OCI-LY7 (cell line): ENCODE results near the gene PIP5K1A. TPM values are rescaled to one million over a fixed set of nuclear protein-coding genes. Genes with fewer than 3 reads are reported as not detected.

Source experiments
- BruUV-seq: library from RNA; stranded (reverse); fragments of 400-500 nt; replicated peaks from 2 replicates; lab custom pipeline; 2021; lab: Mats Ljungman, UMichigan
- CTCF ChIA-PET: fragments of 300-600 bp; sonication (Branson Sonifier 250); formaldehyde crosslinking; loops from one replicate; lab custom pipeline; 2022; ENCODE audit warnings: antibody characterized with exemption; ENCODE audit not compliant: unreplicated experiment; lab: Charles Lee
- POLR2A ChIA-PET: fragments of 300-600 bp; sonication (Branson Sonifier 250); formaldehyde crosslinking; loops from one replicate; lab custom pipeline; 2022; ENCODE audit warnings: antibody characterized with exemption; lab: Charles Lee
- DNase-seq: peaks from one replicate; pipeline ENCODE4 v3.0.0-alpha.2; 2015; ENCODE audit warnings: low spot score
- H2AFZ ChIP-seq: fragments of 200-600 bp; sonication (generic), shearing (Covaris generic); 2 replicates; pipeline ENCODE4 v1.6.1; 2014; ENCODE audit warnings: mild to moderate bottlenecking, antibody characterized with exemption, low read length, moderate library complexity
- H3K27ac ChIP-seq: fragments of 200-600 bp; sonication (generic); 2 replicates; pipeline ENCODE4 v1.5.1; 2014; ENCODE audit warnings: mixed run types, low read depth, mild to moderate bottlenecking, moderate library complexity, low read length, inconsistent platforms; ENCODE audit not compliant: poor library complexity, severe bottlenecking
- H3K36me3 ChIP-seq: fragments of 200-600 bp; sonication (generic); 2 replicates; pipeline ENCODE4 v1.6.1; 2014; ENCODE audit warnings: mild to moderate bottlenecking, antibody characterized with exemption, low read length, moderate library complexity, mixed read lengths; ENCODE audit not compliant: insufficient read depth
- H3K4me1 ChIP-seq: fragments of 200-600 bp; sonication (generic); 2 replicates; pipeline ENCODE4 v1.5.1; 2014; ENCODE audit warnings: mild to moderate bottlenecking, low read length; ENCODE audit not compliant: insufficient read depth, poor library complexity, severe bottlenecking
- H3K4me2 ChIP-seq: fragments of 200-600 bp; sonication (generic); 2 replicates; pipeline ENCODE4 v1.6.1; 2014; ENCODE audit warnings: mild to moderate bottlenecking, low read length
- H3K4me3 ChIP-seq: fragments of 200-600 bp; sonication (generic); 2 replicates; pipeline ENCODE4 v1.5.1; 2014; ENCODE audit warnings: mild to moderate bottlenecking, low read depth, low read length; ENCODE audit not compliant: poor library complexity, severe bottlenecking
- H3K79me2 ChIP-seq: fragments of 200-600 bp; sonication (generic); 2 replicates; pipeline ENCODE4 v1.6.1; 2016; ENCODE audit warnings: low read depth, mild to moderate bottlenecking, low read length, moderate library complexity, mixed read lengths; ENCODE audit not compliant: insufficient read depth
- H3K9me2 ChIP-seq: fragments of 200-600 bp; sonication (generic); 2 replicates; pipeline ENCODE4 v1.6.1; 2016; ENCODE audit warnings: mild to moderate bottlenecking, low read length, mixed read lengths; ENCODE audit not compliant: insufficient read depth
- H3K9me3 ChIP-seq: fragments of 200-600 bp; sonication (generic); 2 replicates; pipeline ENCODE4 v1.6.1; 2014; ENCODE audit warnings: mild to moderate bottlenecking, mixed run types, low read length, mixed read lengths
- H4K20me1 ChIP-seq: fragments of 200-600 bp; sonication (generic); 2 replicates; pipeline ENCODE4 v1.6.1; 2014; ENCODE audit warnings: mild to moderate bottlenecking, antibody characterized with exemption, low read length, moderate library complexity, mixed read lengths; ENCODE audit not compliant: insufficient read depth
- CTCF ChIP-seq: fragments of 200-600 bp; sonication (generic); conservative IDR thresholded peaks from 2 replicates; pipeline ENCODE4 v1.5.1; 2014; ENCODE audit warnings: mild to moderate bottlenecking, antibody characterized with exemption, low read length, moderate library complexity, mixed read lengths
- EZH2phosphoT487 ChIP-seq: fragments of 200-600 bp; sonication (generic); IDR thresholded peaks from 2 replicates; pipeline ENCODE4 v1.6.1; 2018; ENCODE audit warnings: low read depth, borderline replicate concordance, mild to moderate bottlenecking, mixed run types, antibody characterized with exemption, low read length, moderate library complexity, mixed read lengths
- intact Hi-C: fragments of 100-400 bp; cut with micrococcal nuclease; formaldehyde crosslinking; loops from one replicate; pipeline ENCODE4 v1.10.0; 2022; ENCODE audit not compliant: unreplicated experiment
- total RNA-seq, 2 experiments: library from RNA; depleted of rRNA in 1 of 2; stranded (reverse); fragments of >200 nt in 1 of 2; shearing (Covaris generic) in 1 of 2; gene quantifications; 2 replicates each; pipeline ENCODE4 v1.2.3, GENCODE V29; 2014 to 2022

Gene PIP5K1A
- total RNA-seq, 2 experiments from 2014 or later: 50.5 to 85.3 TPM

- TSS peak; percentile 81 for BruUV-seq
These were observed 32.4 kb upstream of the PIP5K1A start, which contains the start of the genes LYSMD1 and SCNM1 for GRCh38 chr1:151165738-151166504. TSS of gene LYSMD1 (minus strand) at chr1:151165902. CDS start at chr1:151165258, 644 bp downstream. TSS of gene SCNM1 (plus strand) at chr1:151166144. CDS start at chr1:151166153, 9 bp downstream.

GRCh38 chr1:151166505-151166956, 31.8 kb upstream of the PIP5K1A start:
- Histone ChIP-seq H3K4me2 (peak overlapping the region; percentile 83), H2AFZ (peak overlapping the region; percentile 64; the same call in 1 of the 2 replicates), H3K79me2 (peaks cover 13% of the 10 kb centered on the region; the same call in 1 of the 2 replicates), H3K4me3 (peak overlapping the region; percentile 90), H3K27ac (peak overlapping the region; percentile 43), H4K20me1 (no peaks in the 10 kb centered on the region), H3K9me3 (no peaks in the 10 kb centered on the region), H3K36me3 (peaks cover 34% of the 10 kb centered on the region), H3K9me2 (no peaks in the 10 kb centered on the region), H3K4me1 (peaks cover 24% of the 10 kb centered on the region)
- intact Hi-C loops: no loop called here
- DNase-seq: peak; percentile 32
- no peak for TF ChIP-seq EZH2phosphoT487
- BruUV-seq: no TSS peak
- CTCF ChIA-PET: no interaction called here
- POLR2A ChIA-PET: interaction anchor here (0.7 to 1.3 kb wide), 4 partner anchors 10 to 32 kb away, joined by 3 to 10 read pairs (median 3); partner anchors contain the start of genes PIP5K1A, TMOD4, TNFAIP8L2 and VPS72

More at GRCh38 chr1:151165738-151166504, 32.4 kb upstream of the PIP5K1A start, which contains the start of the genes LYSMD1 and SCNM1:
- H3K36me3 ChIP-seq: peaks cover 34% of the 10 kb centered on the region
- no peaks in the 10 kb centered on the region for H3K9me2 ChIP-seq
- POLR2A ChIA-PET: interaction anchor here (0.6 to 1.3 kb wide), 5 partner anchors 9 to 33 kb away, joined by 3 to 10 read pairs (median 3); partner anchors contain the start of genes PIP5K1A, TMOD4, TNFAIP8L2 and VPS72
- peak within 1 kb of the TSS; percentile 43 for H3K27ac ChIP-seq
- TF ChIP-seq EZH2phosphoT487 (no peak), CTCF (no peak)
- CTCF ChIA-PET: no interaction called here
- H3K4me3 ChIP-seq: peak within 1 kb of the TSS; percentile 90
- no peaks in the 10 kb centered on the region for H3K9me3 ChIP-seq
- intact Hi-C loops: no loop called here
- no peaks in the 10 kb centered on the region for H4K20me1 ChIP-seq
- peak within 1 kb of the TSS; percentile 83 for H3K4me2 ChIP-seq
- H2AFZ ChIP-seq: peak within 1 kb of the TSS; percentile 87
- peaks cover 13% of the 10 kb centered on the region; the same call in 1 of the 2 replicates for H3K79me2 ChIP-seq
- peaks cover 24% of the 10 kb centered on the region for H3K4me1 ChIP-seq
- DNase-seq: peak; percentile 99

GRCh38 chr1:151167116-151167515, 31.2 kb upstream of the PIP5K1A start:
- Histone ChIP-seq H4K20me1 (no peaks in the 10 kb centered on the region), H3K4me1 (peaks cover 24% of the 10 kb centered on the region), H3K36me3 (peaks cover 34% of the 10 kb centered on the region), H3K4me3 (peak overlapping the region; percentile 90), H3K9me3 (no peaks in the 10 kb centered on the region), H3K27ac (no peak overlapping the region), H3K4me2 (peak overlapping the region; percentile 83), H3K9me2 (no peaks in the 10 kb centered on the region), H2AFZ (no peak overlapping the region), H3K79me2 (peaks cover 13% of the 10 kb centered on the region; the same call in 1 of the 2 replicates)
- no TSS peak for BruUV-seq
- CTCF ChIA-PET: no interaction called here
- POLR2A ChIA-PET: interaction anchor here (0.6 to 1.6 kb wide), 5 partner anchors 9 to 209 kb away, joined by 3 to 10 read pairs (median 5); partner anchors contain the start of genes TMOD4 and TNFAIP8L2
- no peak for TF ChIP-seq EZH2phosphoT487
- TF ChIP-seq CTCF: no peak
- intact Hi-C loops: no loop called here
- no peak for DNase-seq
